GF-D8 (cell line): Measurements from ENCODE around the gene GPX6.
"Not testable (repeated sequence)": the region's sequence is repeated elsewhere in the genome, so short reads cannot be mapped to it uniquely, and the experiment has no call there.

Experiments
- DNase-seq: peaks from one replicate; lab custom pipeline; 2025; lab: John Stamatoyannopoulos, UW

GPX6 gene

GRCh38 chr6:28480253-28480932, 35.2 kb downstream of the GPX6 start:
- no peak for DNase-seq

- no peak for DNase-seq
Measured at GRCh38 chr6:28478518-28478917, 37.1 kb downstream of the GPX6 start.

GRCh38 chr6:28474441-28475219, 41.0 kb downstream of the GPX6 start:
- DNase-seq = peak; percentile 38

- not testable (repeated sequence) for DNase-seq
Measured at GRCh38 chr6:28469153-28469745, 46.3 kb downstream of the GPX6 start.

GRCh38 chr6:28468056-28468455, 47.5 kb downstream of the GPX6 start:
- DNase-seq = no peak

- no peak for DNase-seq
Measured at GRCh38 chr6:28462401-28462800, 53.2 kb downstream of the GPX6 start.

- DNase-seq = no peak
Measured at GRCh38 chr6:28458568-28458967, 57.0 kb downstream of the GPX6 start.
